Parietal lobe (tissue), 1 donor: Measurements from ENCODE around the gene ETNK2. TPM values are rescaled to one million over a fixed set of nuclear protein-coding genes. Genes with fewer than 3 reads are reported as not detected.

Source experiments
- total RNA-seq: library from RNA; depleted of rRNA; stranded (reverse); fragments of >200 nt; gene quantifications from one replicate; pipeline ENCODE4 v1.2.3, GENCODE V29; 2014

ETNK2 gene
- 19.4 TPM for total RNA-seq

GRCh38 chr1:204151552-204152309 is at the start of gene ETNK2:
Gene ETNK2, minus strand, starts transcription at chr1:204152044. Its CDS starts 192 bp downstream, at chr1:204151852.

GRCh38 chr1:204196068-204196795 is 44.4 kb upstream of the ETNK2 start, which contains the start of gene KISS1:
Gene KISS1, minus strand, starts transcription at chr1:204196491. Its CDS starts 3,615 bp downstream, at chr1:204192876.

GRCh38 chr1:204166219-204166618 is 14.4 kb upstream of the ETNK2 start, which contains the start of gene REN:
Gene REN, minus strand, starts transcription at chr1:204166337. Its CDS starts 44 bp downstream, at chr1:204166293.

Other genes with a start within 250 kb of the ETNK2 start
- 2.5 TPM for gene SOX13, start 78.9 kb downstream of the ETNK2 start, total RNA-seq
- not detected for gene REN, start 14.3 kb upstream of the ETNK2 start, total RNA-seq
- not detected for gene KISS1, start 44.4 kb upstream of the ETNK2 start, total RNA-seq
- not detected for gene GOLT1A, start 61.9 kb upstream of the ETNK2 start, total RNA-seq
- 20.3 TPM for gene PLEKHA6, start 207.9 kb upstream of the ETNK2 start, total RNA-seq